ENCODE measurements around the gene BCKDHA.

Gene BCKDHA

GRCh38 chr19:41397086-41398049 is at the start of gene BCKDHA, which contains the start of gene EXOSC5:
TSS of gene BCKDHA (plus strand) at chr19:41397818. CDS start at chr19:41397828, 10 bp downstream.
TSS of gene EXOSC5 (minus strand) at chr19:41397359. CDS start at chr19:41397328, 31 bp downstream.
- DNase-seq (ENCODE audit: low read depth), result peak; percentile 98

- no peak for DNase-seq (ENCODE audit: low read depth)
Observed at GRCh38 chr19:41350735-41351338, 46.8 kb upstream of the BCKDHA start.

GRCh38 chr19:41351339-41352245 is 46.0 kb upstream of the BCKDHA start:
- peak; percentile 70 for DNase-seq (ENCODE audit: low read depth)

DNA sequence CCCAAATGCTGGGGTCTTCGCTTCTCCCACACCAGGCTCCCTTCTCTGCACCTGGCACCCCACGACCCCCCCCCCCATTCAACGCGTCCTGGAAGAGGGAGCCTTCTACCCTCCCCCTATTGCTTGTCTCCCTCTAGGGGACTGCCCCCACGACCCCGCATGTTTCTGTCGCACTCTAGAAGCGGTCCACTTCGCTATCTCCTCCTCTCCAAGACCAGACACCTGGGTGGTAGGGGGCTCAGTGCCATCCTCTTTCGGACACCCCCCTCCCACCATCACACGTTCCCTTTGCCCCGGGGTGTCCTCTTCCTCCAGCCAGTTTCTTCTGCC is 45.4 kb upstream of the BCKDHA start:
- no peak for DNase-seq (ENCODE audit: low read depth)

GRCh38 chr19:41352609-41353465 is 44.8 kb upstream of the BCKDHA start:
- DNase-seq (ENCODE audit: low read depth), result peak; percentile 59

GRCh38 chr19:41353466-41354342 is 43.9 kb upstream of the BCKDHA start, which contains the start of gene TGFB1:
TSS of gene TGFB1 (minus strand) at chr19:41353922. CDS start at chr19:41353044, 878 bp downstream.
- peak; percentile 80 for DNase-seq (ENCODE audit: low read depth)

DNA sequence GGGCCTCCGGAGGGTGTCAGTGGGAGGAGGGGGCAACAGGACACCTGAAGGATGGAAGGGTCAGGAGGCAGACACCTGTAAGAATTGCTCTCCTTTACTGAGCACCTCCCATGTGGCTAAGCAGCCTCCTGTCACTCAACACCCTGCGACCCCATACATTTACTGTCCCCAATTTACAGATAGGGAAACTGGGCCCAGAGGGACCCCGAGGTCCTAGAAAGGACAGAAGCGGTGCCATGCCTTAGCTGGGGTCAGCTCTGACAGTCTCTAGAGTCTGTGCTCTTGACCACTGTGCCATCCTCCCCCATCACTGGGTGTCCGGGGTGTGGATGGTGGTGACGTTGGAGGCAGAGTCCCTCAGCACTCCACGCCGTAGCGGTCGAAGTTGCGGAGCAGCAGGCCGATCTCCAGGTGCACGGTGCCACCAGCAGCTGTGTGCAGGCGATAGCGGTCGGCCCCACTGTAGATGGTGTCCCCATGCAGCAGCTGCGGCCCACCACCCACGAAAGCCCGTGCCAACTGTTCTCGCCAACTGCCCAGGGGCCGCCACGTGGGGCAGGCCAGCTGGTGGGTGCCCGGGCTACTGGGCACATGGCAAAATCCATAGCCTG is 43.2 kb upstream of the BCKDHA start:
- DNase-seq (ENCODE audit: low read depth), result no peak

DNA sequence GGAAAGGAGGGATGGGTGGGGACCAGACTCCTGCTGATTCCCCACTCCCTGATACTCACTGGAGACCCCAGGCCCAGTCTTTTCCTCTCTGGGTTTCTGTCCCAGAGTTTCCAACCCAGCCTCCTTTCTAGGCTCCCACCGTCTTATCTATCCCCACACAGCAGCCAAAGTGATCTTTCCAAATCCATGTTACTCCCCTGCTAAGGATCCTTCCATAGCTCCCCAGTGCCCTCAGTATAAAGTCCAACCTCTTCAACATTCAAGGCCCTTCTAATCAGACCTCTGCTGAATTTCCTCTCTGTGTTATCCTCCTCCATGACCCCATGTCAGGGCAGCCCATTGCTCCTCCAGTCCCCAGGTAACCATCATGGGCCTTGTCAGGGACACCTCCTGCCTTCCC is 42.6 kb upstream of the BCKDHA start:
- DNase-seq (ENCODE audit: low read depth), result no peak

DNA sequence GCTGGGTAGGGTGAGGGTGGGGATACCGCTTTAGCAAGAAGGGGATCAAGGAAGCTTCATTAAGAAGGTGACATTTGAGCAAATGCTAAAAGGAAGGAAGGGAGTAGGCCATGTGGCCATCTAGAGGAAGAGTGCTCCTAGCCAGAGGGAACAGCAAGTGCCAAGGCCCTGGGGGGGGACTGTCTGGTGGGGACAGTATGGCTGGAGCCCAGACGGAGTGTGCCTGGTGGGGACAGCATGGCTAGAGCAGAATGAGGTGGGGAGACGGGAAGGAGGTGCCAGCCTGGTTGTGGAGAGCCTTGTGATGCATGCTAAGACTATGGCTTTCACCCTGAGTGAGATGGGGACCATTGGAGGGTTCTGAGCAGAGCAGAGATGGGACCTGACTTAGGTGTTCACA is 41.8 kb upstream of the BCKDHA start:
- DNase-seq (ENCODE audit: low read depth), result no peak

- DNase-seq (ENCODE audit: low read depth), result no peak
Observed at GRCh38 chr19:41356984-41357739, 40.5 kb upstream of the BCKDHA start.

DNA sequence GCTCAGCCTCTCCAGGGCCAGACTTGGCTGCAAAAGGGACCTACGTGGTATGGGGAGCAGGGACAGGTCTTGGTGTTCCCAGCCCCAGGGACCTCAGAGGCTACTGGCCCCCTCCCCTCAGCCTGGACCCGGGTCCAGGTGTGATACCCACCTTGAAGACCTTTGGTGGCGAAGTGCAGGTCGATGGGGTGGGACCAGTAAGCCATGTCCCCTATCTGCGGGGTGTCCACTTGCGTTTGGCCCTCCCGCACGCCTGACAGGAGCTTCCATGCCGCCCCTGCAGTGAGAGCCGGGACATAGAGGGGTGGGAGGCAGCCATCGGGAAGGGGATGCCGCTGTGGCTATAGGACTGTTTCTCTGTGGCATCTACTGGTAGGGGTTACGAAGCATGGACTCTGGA is 39.9 kb upstream of the BCKDHA start:
- no peak for DNase-seq (ENCODE audit: low read depth)

DNA sequence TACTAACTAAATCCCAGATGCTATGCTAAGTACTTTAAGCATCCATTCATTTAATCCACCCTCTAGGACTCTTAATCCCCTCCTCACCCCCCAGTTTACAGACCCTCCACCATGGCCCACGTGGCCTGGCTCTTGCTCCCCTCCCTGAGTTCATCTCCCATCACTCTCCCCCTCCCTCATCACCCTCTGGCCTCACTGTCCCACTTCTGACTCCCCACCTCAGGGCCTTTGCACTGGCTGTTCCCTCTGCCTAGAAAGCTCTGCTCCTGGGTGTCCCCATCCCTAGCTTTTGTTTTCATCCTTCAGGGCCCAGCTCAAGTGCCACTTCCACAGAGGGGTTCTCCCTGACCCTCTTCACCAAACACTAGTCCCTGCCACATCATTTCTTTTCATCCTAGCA is 37.9 kb upstream of the BCKDHA start:
- no peak for DNase-seq (ENCODE audit: low read depth)

DNA sequence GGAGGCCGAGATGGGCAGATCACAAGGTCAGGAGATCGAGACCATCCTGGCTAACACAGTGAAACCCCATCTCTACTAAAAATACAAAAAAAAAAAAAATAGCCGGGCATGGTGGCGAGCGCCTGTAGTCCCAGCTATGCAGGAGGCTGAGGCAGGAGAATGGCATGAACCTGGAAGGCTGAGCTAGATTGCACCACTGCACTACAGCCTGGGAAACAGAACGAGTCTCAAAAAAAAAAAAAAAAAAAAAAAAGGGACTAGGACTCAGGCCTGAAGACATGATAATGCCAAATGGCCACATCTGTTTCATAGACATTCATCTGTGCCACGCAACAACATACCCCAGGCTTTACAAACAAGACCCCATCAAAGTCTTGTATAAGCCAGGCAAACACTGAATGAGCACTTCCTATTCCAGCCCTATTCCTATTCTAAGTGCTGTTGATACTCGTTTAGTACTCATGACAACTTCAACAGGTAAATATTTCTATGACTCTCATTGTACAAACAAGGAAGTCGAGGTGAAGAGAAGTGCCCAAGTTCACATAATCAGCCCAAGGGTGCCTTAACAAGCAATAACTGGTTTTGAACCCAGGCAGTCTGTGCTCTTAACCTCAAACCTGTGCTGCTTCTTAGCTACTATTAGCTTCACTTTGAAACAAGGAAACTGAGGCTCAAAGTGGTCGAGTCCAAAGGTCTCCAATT is 35.3 kb upstream of the BCKDHA start:
- DNase-seq (ENCODE audit: low read depth), result no peak

GRCh38 chr19:41363371-41363752 is 34.3 kb upstream of the BCKDHA start:
- no peak for DNase-seq (ENCODE audit: low read depth)

- peak; percentile 95 for DNase-seq (ENCODE audit: low read depth)
Observed at GRCh38 chr19:41363753-41364523, 33.7 kb upstream of the BCKDHA start, which contains the start of gene B9D2. TSS of gene B9D2 (minus strand) at chr19:41364149. CDS start at chr19:41363519, 630 bp downstream.

DNA sequence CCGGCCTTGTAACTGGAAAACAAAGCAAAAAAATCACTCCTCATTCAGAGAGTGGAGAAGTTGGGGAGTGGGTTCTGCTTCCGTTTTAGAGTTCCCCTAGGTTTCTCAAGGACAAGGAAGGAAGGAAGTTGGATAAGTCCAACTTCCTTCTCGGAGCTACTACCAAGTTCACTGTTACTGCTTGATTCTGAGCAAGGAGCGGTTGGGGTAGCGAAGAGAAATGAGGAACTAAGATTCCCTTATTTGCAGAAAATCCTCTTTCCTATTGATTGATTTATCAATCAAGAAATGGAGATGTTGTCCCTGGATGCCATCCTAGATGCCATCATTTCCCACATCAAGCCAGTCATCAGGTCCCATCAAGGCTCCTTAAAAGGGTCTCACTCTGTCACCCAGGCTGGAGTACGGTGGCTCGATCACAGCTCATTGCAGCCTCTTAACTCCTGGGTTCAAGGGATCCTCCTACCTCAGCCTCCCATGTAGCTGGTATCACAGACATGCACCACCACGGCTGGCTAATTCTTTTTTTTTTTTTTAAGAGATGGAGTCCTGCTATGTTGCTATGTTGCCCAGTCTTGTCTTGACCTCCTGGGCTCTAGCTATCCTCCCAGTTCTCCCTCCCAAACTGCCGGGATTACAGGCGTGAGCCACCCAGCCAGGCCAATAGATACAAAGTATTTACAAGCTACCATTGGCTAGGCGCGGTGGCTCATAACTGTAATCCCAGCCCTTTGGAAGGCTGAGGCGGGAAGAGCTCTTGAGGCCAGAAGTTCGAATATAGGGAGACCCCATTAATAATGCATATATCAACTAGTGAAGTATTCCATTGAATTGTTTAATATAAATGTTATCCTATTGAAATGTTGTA is 32.9 kb upstream of the BCKDHA start:
- DNase-seq (ENCODE audit: low read depth), result no peak
